Measurements from ENCODE around the gene ZRANB3.

DNA sequence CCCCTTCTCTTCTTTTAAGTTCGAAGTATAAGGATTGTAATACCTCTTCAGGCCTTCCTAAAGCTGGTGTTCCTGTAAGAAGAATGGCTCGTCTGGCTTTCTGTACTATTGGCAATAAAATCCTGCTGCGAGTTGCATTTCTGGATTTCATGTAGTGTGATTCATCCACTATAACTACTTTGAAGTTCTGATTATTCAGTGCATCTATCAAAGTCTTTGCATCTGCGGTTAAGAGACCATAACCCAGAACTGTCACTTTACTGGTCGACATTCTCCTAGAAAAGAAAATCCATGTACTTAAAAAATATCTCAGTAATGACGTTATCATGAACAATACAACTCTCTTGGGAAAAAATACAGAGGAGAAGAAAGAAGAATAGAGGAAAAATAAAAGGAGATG, 181.1 kb downstream of the ZRANB3 start:
- TF ChIP-seq, protein P1, sequence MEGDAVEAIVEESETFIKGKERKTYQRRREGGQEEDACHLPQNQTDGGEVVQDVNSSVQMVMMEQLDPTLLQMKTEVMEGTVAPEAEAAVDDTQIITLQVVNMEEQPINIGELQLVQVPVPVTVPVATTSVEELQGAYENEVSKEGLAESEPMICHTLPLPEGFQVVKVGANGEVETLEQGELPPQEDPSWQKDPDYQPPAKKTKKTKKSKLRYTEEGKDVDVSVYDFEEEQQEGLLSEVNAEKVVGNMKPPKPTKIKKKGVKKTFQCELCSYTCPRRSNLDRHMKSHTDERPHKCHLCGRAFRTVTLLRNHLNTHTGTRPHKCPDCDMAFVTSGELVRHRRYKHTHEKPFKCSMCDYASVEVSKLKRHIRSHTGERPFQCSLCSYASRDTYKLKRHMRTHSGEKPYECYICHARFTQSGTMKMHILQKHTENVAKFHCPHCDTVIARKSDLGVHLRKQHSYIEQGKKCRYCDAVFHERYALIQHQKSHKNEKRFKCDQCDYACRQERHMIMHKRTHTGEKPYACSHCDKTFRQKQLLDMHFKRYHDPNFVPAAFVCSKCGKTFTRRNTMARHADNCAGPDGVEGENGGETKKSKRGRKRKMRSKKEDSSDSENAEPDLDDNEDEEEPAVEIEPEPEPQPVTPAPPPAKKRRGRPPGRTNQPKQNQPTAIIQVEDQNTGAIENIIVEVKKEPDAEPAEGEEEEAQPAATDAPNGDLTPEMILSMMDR (IDR thresholded peaks at IDR 0.05; ENCODE audit: low read length): no peak
- TF ChIP-seq EZH2 (optimal IDR thresholded peaks at IDR 0.05; ENCODE audit: low read depth, low read length): no peak

Data from MM.1S (cell line).